ENCODE results near the gene CACNG3. TPM values are rescaled to one million over a fixed set of nuclear protein-coding genes. Genes with fewer than 3 reads are reported as not detected.

Gene CACNG3
- total and polyA plus RNA-seq, 2 donors (not counting 1 experiment from before 2014, with no cell fraction given), result not detected

DNA sequence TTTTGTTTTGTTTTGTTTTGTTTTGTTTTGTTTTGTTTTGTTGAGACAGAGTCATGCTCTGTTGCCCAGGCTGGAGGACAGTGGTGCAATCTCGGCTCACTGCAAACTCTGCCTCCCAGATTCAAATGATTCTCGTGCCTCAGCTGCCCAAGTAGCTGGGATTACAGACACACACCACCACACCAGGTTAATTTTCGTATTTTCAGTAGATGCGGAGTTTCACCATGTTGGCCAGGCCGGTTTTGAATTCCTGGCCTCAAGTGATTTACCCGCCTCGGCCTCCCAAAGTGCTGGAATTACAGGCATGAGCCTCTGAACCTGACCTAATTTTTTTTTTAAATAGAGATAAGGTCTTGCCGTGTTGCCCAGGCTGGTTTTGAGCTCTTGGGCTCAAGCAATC, 46.5 kb downstream of the CACNG3 start:
- ChIA-PET CTCF (interaction anchor here (0.7 kb wide), 1 partner anchor 302 kb away, joined by 3 read pairs; no protein-coding TSS in a partner anchor), POLR2A (no interaction called here)
- Mint-ChIP-seq H3K4me3 (no peak overlapping the region), H3K4me1 (no peaks in the 10 kb centered on the region), H3K27ac (no peak overlapping the region), H3K9me3 (ENCODE audit: insufficient read depth) (no peaks in the 10 kb centered on the region), H3K27me3 (peaks cover 34% of the 10 kb centered on the region)
- Histone ChIP-seq H3K9me3 (ENCODE audit: control extremely low read depth in 1 of 3, control insufficient read depth in 2 of 3, insufficient read depth in 1 of 3, low read length in 2 of 3) (no peaks in the 10 kb centered on the region), H3K79me2 (ENCODE audit: control insufficient read depth, insufficient read depth, low read length) (no peaks in the 10 kb centered on the region), H2AFZ (ENCODE audit: insufficient read depth, low read depth, low read length, poor library complexity, severe bottlenecking) (no peak overlapping the region), H3K9ac (ENCODE audit: low read length) (no peak overlapping the region), H3K36me3 (replicated peaks in 1 of 2; ENCODE audit: control extremely low read depth in 1 of 2, control insufficient read depth in 1 of 2, extremely low read depth in 1 of 2, insufficient read depth in 2 of 2, low read length in 1 of 2) (no peaks in the 10 kb centered on the region), H4K20me1 (ENCODE audit: control insufficient read depth, insufficient read depth, low read length, poor library complexity, severe bottlenecking) (no peaks in the 10 kb centered on the region), H3K4me2 (replicated peaks; ENCODE audit: low read depth, low read length, poor library complexity, severe bottlenecking) (no peak overlapping the region), H3K4me1 (ENCODE audit: control insufficient read depth in 2 of 2, insufficient read depth in 2 of 2, low read length in 2 of 2) (no peaks in the 10 kb centered on the region), H3K4me3 (ENCODE audit: control extremely low read depth in 1 of 5, extremely low read depth in 1 of 5, insufficient read depth in 1 of 5, low read depth in 2 of 5, low read length in 4 of 5) (no peak overlapping the region), H3K27me3 (replicated peaks in 1 of 4; ENCODE audit: control extremely low read depth in 1 of 4, control insufficient read depth in 3 of 4, insufficient read depth in 4 of 4, low read length in 3 of 4) (peaks cover 0 to 5% (median 0%) of the 10 kb centered on the region in 4 experiments), H3K27ac (ENCODE audit: low read length in 2 of 2) (no peak overlapping the region)
- WGBS (ENCODE audit: insufficient coverage), result 91% methylated on average over 7 of the region's 8 CpGs
- no peak for TF ChIP-seq EZH2 (IDR thresholded peaks at IDR 0.05; ENCODE audit: borderline replicate concordance, insufficient read depth, low read depth, low read length, poor library complexity, severe bottlenecking)
- TF ChIP-seq, protein P1, sequence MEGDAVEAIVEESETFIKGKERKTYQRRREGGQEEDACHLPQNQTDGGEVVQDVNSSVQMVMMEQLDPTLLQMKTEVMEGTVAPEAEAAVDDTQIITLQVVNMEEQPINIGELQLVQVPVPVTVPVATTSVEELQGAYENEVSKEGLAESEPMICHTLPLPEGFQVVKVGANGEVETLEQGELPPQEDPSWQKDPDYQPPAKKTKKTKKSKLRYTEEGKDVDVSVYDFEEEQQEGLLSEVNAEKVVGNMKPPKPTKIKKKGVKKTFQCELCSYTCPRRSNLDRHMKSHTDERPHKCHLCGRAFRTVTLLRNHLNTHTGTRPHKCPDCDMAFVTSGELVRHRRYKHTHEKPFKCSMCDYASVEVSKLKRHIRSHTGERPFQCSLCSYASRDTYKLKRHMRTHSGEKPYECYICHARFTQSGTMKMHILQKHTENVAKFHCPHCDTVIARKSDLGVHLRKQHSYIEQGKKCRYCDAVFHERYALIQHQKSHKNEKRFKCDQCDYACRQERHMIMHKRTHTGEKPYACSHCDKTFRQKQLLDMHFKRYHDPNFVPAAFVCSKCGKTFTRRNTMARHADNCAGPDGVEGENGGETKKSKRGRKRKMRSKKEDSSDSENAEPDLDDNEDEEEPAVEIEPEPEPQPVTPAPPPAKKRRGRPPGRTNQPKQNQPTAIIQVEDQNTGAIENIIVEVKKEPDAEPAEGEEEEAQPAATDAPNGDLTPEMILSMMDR (IDR thresholded peaks at IDR 0.05), result no peak
- no peak for ATAC-seq (ENCODE audit: low read depth)
- intact Hi-C loops (cut with micrococcal nuclease), result no loop called here
- no peak for DNase-seq

DNA sequence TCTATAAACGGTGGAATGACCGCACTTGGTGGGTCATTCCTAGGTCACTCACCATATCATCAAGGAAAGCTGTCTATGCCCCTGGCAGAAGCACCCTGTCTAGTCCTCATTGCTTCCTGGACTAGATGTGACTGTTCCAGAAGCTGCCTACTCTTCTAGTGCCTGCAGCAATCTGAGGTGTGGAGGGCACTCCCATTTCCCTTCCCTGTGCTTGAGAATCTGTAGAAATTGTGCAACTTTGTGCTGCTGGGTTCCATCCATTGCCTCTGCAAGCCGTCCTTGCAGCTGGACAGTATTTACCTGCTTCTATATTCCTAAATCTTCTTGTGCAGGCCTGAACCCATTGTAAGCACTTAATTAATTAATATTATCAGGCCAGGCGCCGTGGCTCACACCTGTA, 52.1 kb downstream of the CACNG3 start:
- peaks cover 0 to 4% (median 0%) of the 10 kb centered on the region in 3 donors for H3K9me3 ChIP-seq (ENCODE audit: control extremely low read depth in 1 of 3, control insufficient read depth in 2 of 3, insufficient read depth in 1 of 3, low read length in 2 of 3)
- H3K27me3 ChIP-seq (replicated peaks in 1 of 4; ENCODE audit: control extremely low read depth in 1 of 4, control insufficient read depth in 3 of 4, insufficient read depth in 4 of 4, low read length in 3 of 4), result peaks cover 0 to 9% (median under 1%) of the 10 kb centered on the region in 4 experiments
- no peak overlapping the region for H3K27ac ChIP-seq (ENCODE audit: low read length in 2 of 2)
- peaks cover 30% of the 10 kb centered on the region for H3K27me3 Mint-ChIP-seq
- no peak overlapping the region for H3K4me2 ChIP-seq (replicated peaks; ENCODE audit: low read depth, low read length, poor library complexity, severe bottlenecking)
- ATAC-seq (ENCODE audit: low read depth), result no peak
- TF ChIP-seq, protein P1 (IDR thresholded peaks at IDR 0.05), result no peak
- TF ChIP-seq EZH2 (IDR thresholded peaks at IDR 0.05; ENCODE audit: borderline replicate concordance, insufficient read depth, low read depth, low read length, poor library complexity, severe bottlenecking), result no peak
- H3K4me3 ChIP-seq (ENCODE audit: control extremely low read depth in 1 of 5, extremely low read depth in 1 of 5, insufficient read depth in 1 of 5, low read depth in 2 of 5, low read length in 4 of 5), result no peak overlapping the region
- H3K79me2 ChIP-seq (ENCODE audit: control insufficient read depth, insufficient read depth, low read length), result no peaks in the 10 kb centered on the region
- H3K36me3 ChIP-seq (replicated peaks in 1 of 2; ENCODE audit: control extremely low read depth in 1 of 2, control insufficient read depth in 1 of 2, extremely low read depth in 1 of 2, insufficient read depth in 2 of 2, low read length in 1 of 2), result no peaks in the 10 kb centered on the region
- no peak overlapping the region for H3K4me3 Mint-ChIP-seq
- no peaks in the 10 kb centered on the region for H3K4me1 Mint-ChIP-seq
- no peak overlapping the region for H3K27ac Mint-ChIP-seq
- intact Hi-C loops (cut with micrococcal nuclease), result no loop called here
- ChIA-PET POLR2A (no interaction called here), CTCF (no interaction called here)
- H3K9me3 Mint-ChIP-seq (ENCODE audit: insufficient read depth), result no peaks in the 10 kb centered on the region
- DNase-seq, result no peak
- H2AFZ ChIP-seq (ENCODE audit: insufficient read depth, low read depth, low read length, poor library complexity, severe bottlenecking), result no peak overlapping the region
- 71% methylated on average over 3 of the region's 5 CpGs for WGBS (ENCODE audit: insufficient coverage)
- H4K20me1 ChIP-seq (ENCODE audit: control insufficient read depth, insufficient read depth, low read length, poor library complexity, severe bottlenecking), result no peaks in the 10 kb centered on the region
- H3K9ac ChIP-seq (ENCODE audit: low read length), result no peak overlapping the region
- H3K4me1 ChIP-seq (ENCODE audit: control insufficient read depth in 2 of 2, insufficient read depth in 2 of 2, low read length in 2 of 2), result no peaks in the 10 kb centered on the region
